ENCODE measurements around the gene MCC. TPM values are rescaled to one million over a fixed set of nuclear protein-coding genes. Genes with fewer than 3 reads are reported as not detected.

Gene MCC
- total RNA-seq, 1 donor from 2014 or later: 20.6 TPM

DNA sequence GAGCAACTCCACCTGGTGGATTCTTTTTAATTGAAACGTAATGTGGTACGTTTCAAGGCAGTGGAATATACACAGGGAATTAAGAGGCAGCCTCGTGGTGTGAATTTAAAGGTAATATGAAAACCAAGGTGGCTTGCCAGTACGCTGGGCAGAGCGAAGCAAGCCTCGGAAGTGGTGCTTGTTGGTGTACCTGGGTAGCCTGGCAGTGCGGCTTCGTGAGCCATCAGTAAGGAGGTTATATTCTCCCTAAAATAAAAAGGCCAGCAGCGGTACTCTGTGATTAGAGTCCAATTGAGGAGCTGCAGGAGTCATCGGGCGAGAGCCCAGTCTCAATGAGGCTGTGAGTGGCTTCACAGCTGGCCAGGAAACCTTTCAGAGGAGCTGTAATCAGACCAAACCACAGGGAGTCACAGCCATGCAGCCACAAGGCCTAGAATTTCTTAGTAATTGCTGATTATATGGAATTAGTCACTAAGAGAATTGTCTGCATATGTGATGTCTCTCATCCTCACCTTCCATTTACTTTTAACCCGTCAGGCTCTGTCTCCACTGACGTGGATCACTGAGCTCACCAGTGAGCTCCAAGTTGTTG, 454.0 kb downstream of the MCC start:
- Histone ChIP-seq H3K9me3 (no peaks in the 10 kb centered on the region), H3K4me1 (peaks cover 7% of the 10 kb centered on the region), H3K27me3 (ENCODE audit: low read depth) (no peaks in the 10 kb centered on the region), H3K36me3 (peaks cover 4% of the 10 kb centered on the region), H3K4me3 (no peak overlapping the region), H3K27ac (no peak overlapping the region)
- DNase-seq (no peak), ATAC-seq (no peak)
- no peak for TF ChIP-seq CTCF (IDR thresholded peaks at IDR 0.05)
- intact Hi-C loops (cut with DNase I): no loop called here

DNA sequence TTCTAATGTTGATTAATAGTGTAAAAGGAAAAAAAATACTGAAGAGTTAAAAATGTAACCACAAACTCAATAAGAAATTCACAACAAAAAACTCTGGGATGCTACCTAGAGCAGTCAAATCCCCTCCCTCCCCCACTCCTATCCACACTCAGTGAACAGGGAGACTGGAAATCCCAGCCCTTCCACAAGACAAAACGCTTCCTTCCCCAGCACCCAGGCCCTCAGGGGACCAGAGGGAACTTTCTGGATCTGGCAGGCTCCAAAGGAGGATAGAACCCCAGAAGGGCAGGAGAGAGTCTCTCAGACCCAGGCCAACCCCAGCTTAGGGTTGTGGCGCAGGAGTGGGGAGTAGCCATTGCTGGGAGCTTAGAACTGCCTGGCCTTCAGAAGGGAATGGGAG, 456.7 kb downstream of the MCC start:
- intact Hi-C loops (cut with DNase I): no loop called here
- Histone ChIP-seq H3K27me3 (ENCODE audit: low read depth) (no peaks in the 10 kb centered on the region), H3K36me3 (peaks cover 29% of the 10 kb centered on the region), H3K27ac (no peak overlapping the region), H3K4me1 (peaks cover 7% of the 10 kb centered on the region), H3K9me3 (no peaks in the 10 kb centered on the region), H3K4me3 (no peak overlapping the region)
- ATAC-seq (no peak), DNase-seq (no peak)
- no peak for TF ChIP-seq CTCF (IDR thresholded peaks at IDR 0.05)

DNA sequence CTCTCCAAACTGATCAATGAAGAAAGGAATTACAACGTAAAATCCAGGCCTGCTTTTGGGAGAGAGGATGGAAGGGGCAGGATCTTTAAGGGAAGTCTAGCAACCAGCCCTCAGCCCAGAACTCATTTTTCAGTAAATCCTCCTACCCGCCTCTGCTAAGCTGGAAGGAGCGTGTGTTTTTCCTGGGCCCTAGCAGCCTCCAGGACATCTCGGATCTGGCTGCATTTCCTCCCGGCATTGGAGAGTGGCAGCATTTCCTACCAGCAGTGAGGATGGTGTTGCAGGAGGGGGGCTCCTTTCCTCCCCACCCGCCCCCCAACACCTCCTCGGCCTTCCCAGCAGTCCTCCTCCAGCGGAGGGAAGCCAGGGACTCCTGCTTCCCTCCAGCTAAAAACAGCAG, 457.1 kb downstream of the MCC start:
- peaks cover 34% of the 10 kb centered on the region for H3K36me3 ChIP-seq
- DNase-seq: no peak
- no peak overlapping the region for H3K4me3 ChIP-seq
- TF ChIP-seq CTCF (IDR thresholded peaks at IDR 0.05): no peak
- no peaks in the 10 kb centered on the region for H3K27me3 ChIP-seq (ENCODE audit: low read depth)
- ATAC-seq: no peak
- H3K27ac ChIP-seq: no peak overlapping the region
- H3K9me3 ChIP-seq: no peaks in the 10 kb centered on the region
- intact Hi-C loops (cut with DNase I): no loop called here
- peaks cover 7% of the 10 kb centered on the region for H3K4me1 ChIP-seq

- intact Hi-C loops (cut with DNase I): no loop called here
- TF ChIP-seq CTCF (IDR thresholded peaks at IDR 0.05): no peak
- no peak for ATAC-seq
Observed at GRCh38 chr5:113029614-113030013, 458.6 kb downstream of the MCC start.

DNA sequence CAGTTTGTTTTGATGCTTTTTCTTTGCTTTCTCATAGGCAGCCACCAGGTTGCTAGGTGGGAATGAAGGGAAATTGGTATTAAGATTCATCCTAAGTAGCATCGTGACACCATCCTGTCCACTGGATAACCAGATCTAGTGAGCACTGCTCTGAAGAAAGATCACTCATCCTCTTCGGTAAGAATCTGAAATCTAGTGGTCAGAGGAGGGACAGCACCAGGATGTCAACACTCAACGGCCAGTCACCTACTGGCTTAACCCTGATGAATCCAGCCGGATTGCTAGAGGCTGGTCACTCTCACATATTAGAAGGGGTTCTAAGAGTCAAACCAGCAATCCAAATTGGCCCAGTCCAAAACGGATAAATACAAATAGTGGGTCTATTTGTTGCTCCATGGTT, 460.8 kb downstream of the MCC start:
- Histone ChIP-seq H3K4me1 (peaks cover 11% of the 10 kb centered on the region), H3K36me3 (peaks cover 40% of the 10 kb centered on the region), H3K27me3 (ENCODE audit: low read depth) (no peaks in the 10 kb centered on the region), H3K9me3 (no peaks in the 10 kb centered on the region), H3K4me3 (no peak overlapping the region), H3K27ac (no peak overlapping the region)
- TF ChIP-seq CTCF (IDR thresholded peaks at IDR 0.05): no peak
- intact Hi-C loops (cut with DNase I): no loop called here
- no peak for DNase-seq
- ATAC-seq: no peak

More at GRCh38 chr5:113029614-113030013, 458.6 kb downstream of the MCC start:
- no peaks in the 10 kb centered on the region for H3K9me3 ChIP-seq
- no peak overlapping the region for H3K4me3 ChIP-seq
- no peak for DNase-seq
- H3K4me1 ChIP-seq: peaks cover 7% of the 10 kb centered on the region
- H3K27me3 ChIP-seq (ENCODE audit: low read depth): no peaks in the 10 kb centered on the region
- H3K36me3 ChIP-seq: peaks cover 35% of the 10 kb centered on the region
- no peak overlapping the region for H3K27ac ChIP-seq
